Astrocyte of the hippocampus (primary cell): ENCODE results near the gene CCDC124.

Source experiments
- DNase-seq: peaks from one replicate; pipeline ENCODE4 v3.0.0; 2011; ENCODE audit warnings: low read depth, low spot score

CCDC124 gene

DNA sequence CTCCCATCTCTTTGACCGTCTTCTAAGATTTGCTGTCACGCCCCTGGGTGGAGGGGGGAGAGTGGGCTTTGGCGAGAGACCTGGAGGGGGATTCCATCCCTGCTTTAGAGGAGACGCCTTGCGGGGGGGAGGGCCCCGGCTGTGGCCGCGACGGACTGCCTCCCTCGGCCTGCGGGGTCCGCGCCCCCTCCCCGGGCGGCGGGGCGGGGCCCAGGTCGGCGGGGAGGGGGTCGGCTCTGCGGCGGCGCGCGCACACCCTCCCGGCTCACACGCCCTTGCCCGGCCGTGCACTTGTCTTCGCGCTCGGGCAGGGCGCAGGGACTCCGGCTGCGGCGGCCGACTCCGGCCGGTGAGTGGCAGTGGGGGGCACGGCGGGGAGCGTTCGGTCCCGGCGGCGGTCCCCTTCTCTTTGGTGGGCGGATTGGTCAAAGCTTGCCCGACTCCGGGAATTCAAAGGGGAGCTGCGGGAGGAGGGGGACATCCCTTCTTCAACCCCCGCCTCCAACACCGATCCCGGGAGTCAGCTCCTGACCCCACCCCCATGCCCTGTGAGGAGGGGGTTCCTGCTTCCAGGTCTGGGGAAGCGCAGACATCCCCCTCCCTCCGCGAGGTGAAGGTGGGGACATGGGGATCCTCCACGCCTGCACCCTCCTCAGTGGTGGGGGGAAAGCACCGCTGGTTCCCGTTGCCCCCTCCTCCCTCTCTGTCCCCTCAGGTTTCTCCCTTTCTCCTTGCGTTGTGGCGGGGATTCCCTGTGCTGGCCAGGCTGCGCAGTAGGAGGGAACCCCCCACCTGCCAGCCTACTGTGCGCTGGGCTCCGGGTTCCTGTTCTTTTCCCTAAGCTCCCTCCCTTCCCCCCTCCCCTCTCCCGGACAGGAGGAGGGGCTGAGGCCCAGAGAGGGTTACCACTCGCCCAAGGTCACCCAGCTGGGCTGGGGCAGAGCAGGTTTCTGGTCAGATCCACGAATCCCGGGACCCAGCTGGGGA lies 19.5 kb downstream of the CCDC124 start:
- no peak for DNase-seq

- no peak for DNase-seq
Measured at GRCh38 chr19:17953316-17953801, 20.5 kb downstream of the CCDC124 start.

DNA sequence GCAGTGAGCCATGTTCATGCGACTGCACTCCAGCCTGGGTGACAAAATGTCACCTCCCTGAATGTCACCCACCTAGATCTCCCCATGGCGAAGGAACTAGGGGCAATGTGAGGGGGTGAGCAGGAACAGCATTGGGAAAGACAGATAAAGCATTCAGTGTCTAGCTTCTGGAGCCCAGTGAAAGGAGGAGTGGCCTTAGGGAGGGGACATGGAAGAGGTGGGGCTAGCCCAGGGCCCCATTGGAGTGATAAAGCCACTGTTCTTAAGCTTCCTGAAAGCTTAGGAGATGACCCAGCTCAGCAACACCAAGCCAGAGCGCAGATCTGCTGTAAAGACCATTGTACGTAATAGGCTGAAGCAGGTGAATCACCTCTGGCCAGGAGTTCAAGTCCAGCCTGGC lies 21.1 kb downstream of the CCDC124 start:
- no peak for DNase-seq

GRCh38 chr19:17954401-17954800 lies 21.6 kb downstream of the CCDC124 start:
- DNase-seq: no peak

DNA sequence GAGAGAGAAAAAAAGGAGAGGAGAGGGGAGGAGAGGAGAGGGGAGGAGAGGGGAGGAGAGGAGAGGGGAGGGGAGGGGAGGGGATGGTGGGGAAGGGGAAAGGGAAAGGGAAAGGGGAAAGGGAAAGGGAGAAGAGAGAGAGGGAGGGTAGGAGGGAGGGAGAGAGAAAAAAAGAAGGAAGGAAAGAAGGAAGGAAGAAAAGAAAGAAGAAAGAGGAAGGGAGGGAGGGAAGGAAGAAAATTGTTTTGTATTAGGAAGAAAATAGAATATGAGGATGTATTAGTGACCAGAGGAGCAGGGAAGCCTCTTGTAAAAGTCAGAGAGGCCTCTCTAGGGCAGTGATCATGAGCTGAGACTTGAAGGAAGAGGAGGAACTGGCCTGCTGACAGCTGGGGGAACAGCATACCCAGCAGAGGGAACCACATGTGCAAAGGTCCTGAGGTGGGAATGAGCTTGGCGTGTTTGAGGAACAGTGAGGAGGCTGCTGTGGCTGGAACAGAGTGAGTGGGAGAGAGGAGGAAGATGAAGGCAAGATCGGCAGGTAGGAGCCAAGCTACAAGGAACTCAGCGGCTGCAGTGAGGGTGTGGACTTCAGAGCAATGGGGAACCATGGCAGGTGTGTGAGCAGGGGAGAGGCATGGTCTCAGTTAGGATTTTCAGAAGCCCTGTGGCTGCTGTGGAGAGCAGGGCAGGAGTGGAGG lies 24.5 kb downstream of the CCDC124 start:
- no peak for DNase-seq

GRCh38 chr19:17957885-17958284 lies 25.1 kb downstream of the CCDC124 start:
- no peak for DNase-seq

DNA sequence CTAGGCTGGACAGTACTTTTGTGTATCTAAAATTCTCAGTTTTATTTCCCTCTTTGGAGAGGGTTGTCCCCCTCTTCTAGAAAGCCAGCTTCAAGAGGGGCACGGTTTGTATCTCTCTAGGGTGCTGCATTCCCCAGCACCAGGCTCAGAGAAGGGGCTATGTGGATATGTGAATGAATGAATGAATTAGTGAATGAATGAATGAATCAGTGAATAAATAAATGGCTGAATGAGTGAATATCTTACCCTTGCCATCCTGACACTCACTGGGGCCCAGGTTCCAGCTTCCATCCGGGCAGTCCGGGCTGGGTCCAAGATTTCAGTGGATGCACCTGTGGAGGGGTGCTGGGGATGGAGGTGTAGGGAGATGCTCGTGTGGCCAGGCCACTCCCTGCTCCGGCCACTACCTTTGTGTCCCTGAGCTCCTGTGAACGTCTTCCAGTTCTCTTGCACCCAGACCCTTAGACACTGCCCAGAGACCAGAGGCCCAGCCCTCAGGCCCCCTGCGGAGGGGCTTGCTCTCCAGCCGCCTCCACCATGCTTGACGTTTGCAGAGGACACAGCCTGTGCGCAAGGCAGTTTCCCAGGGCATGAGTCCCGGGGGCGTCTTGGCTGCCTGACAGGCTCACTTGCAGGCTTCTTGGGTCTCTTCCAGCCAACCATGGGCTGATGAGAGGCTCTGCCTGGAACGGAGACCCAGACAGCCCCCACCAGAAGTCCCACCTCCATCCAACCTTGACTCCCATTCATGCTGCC lies 31.3 kb downstream of the CCDC124 start:
- DNase-seq: no peak

DNA sequence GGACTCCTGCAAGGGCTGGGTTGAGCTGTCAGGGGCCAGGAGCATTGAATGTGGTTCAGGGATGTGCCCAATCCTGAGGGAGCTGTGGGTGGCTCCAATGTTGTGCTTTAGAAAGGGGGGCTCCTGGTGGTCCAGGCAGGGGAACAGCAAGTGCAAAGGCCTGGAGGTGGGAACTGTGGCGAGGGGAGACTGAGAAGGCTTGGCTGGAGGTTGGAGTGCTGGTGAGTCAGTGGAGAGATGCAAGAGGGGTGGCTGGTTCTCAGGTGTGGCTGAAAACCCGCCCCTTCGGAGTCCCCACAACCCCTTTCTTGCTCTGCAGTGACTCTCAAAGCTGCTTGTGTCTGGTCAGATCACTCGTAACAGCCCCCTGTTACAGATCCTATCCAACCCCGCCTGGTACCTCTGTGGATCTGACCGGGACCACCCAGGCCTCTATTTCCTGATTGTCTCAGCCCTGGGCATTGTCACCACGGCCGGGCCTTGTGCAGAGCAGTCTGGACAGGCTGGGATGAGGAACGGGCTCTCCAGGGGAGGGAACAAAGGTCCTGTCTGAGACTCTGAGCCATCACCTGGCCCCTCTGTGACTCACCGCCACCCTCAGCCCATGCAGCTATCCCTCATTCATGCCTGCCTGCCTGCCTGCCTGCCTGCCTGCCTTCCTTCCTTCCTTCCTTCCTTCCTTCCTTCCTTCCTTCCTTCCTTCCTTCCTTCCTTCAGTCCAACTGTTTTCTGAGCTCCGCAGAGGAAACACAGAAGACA lies 32.7 kb downstream of the CCDC124 start:
- DNase-seq: no peak

- no peak for DNase-seq
Measured at GRCh38 chr19:17966129-17966483, 33.3 kb downstream of the CCDC124 start.

DNA sequence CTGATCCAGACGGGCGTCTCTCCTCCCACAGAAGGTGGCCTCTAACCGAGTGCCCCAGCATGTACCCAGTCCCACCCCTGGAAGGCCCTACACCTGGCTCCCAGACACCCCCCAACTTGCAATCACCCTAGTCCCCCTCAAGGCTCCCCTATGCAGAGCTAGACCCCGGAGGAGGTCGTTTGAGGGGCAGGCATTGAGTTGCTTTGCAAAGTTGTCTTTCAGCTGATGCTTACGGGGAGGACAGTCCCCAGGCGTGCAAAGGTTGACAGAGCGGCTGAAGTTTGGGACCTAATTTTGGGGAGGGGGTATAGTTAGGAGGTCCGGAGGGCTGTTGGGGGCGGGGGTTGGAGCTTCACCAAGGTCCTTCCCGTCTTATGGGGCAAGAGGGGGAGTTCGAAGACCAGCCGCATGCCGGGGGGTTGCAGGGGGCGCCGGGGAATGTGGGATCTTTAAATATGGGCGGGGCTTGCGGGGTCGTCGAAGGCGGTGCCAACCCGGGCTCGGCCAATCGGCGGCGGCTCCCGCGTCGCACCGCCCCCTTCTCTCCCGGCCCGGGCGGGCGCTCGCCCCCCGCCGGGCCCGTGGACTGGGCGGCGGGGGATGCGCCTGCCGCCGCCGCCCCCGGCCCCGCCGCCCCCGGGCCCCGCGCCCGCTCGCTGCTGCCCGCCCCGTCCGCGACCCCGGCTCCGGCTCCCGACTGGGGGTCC lies 33.9 kb downstream of the CCDC124 start, which contains the start of gene KCNN1:
KCNN1 (plus strand) TSS at position 558 of the 707 bp plus-strand sequence. CDS start 6,782 bp downstream, outside the sequence.
- peak; percentile 31 for DNase-seq

DNA sequence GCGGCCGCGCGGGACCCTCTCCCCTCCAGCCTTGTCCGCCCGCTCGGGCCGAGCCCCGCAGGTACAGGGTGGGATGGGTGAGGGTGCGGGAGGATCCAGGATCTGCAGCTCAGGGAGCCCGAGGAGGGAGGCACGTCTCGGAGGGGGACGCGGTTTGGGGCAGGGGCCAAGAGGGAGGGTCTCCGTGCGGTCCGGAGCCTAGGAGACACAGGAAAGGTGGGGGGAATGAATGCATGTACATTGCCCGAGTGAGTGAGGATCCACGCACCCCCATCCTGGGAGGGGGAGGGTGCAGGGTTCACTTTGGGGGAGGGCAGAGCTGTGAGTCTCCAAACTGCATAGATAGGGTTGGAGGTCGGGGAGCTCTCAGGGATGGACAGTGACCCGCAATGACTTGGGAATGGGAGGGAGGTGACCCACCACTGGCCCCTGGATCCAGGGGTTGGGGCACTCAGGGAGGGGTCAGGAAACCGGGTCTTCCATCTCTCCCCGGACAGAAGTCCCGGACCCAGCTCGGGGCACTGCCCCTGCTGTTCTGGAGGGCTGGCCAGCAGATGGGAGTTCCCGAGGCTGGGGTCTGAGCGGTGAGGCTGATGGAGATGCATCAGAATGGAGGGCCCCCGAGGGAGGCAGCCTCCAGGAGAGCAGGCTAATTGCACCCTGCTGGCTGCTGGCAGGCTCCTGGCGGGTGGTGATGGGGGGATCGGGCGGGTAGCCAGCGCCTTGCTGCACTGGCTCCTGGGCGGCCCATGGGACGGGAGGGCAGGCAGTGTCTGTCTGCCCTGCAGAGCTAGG lies 34.6 kb downstream of the CCDC124 start:
- no peak for DNase-seq

GRCh38 chr19:17968362-17968761 lies 35.5 kb downstream of the CCDC124 start:
- DNase-seq: no peak

GRCh38 chr19:17969096-17969792 lies 36.4 kb downstream of the CCDC124 start:
- DNase-seq: no peak

- DNase-seq: no peak
Measured at GRCh38 chr19:17972230-17972629, 39.4 kb downstream of the CCDC124 start.

DNA sequence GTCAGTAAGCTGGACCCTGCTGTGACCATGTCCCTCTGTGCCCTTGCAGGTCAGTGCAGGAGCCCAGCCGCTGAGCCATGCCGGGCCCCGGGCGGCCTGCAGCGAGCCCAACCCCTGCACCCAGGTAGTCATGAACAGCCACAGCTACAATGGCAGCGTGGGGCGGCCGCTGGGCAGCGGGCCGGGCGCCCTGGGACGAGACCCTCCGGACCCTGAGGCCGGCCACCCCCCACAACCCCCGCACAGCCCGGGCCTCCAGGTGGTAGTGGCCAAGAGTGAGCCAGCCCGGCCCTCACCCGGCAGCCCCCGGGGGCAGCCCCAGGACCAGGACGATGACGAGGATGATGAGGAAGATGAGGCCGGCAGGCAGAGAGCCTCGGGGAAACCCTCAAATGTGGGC lies 40.9 kb downstream of the CCDC124 start:
- DNase-seq: no peak

GRCh38 chr19:17974551-17974950 lies 41.7 kb downstream of the CCDC124 start:
- DNase-seq: no peak

- DNase-seq: no peak
Measured at GRCh38 chr19:17975032-17975431, 42.2 kb downstream of the CCDC124 start.

GRCh38 chr19:17977021-17977420 lies 44.2 kb downstream of the CCDC124 start:
- DNase-seq: no peak

DNA sequence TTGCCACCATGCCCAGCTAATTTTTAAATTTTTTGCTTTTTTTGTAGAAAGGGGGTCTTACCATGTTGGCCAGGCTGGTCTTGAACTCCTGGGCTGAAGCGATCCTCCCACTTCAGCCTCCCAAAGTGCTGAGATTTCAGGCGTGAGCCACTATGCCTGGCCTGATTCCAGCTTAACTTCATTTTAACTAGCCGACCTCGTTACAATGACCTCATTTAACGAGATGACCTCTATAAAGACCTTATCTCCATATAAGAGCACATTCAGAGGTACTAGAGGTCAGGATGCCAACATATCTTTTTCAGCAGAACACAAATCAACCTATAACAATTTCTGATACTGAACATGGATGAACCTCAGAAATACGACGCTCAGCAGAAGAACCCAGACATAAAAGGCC lies 44.7 kb downstream of the CCDC124 start:
- no peak for DNase-seq
